HEK293T (cell line): ENCODE measurements around the gene SPEM2.

Experiments used
- CTCF ChIA-PET: fragments of 350-600 bp; formaldehyde crosslinking; extraction: SDS; loops from one replicate; lab custom pipeline; 2021; ENCODE audit warnings: antibody characterized with exemption, inconsistent platforms; lab: Yijun Ruan, JAX
- POLR2A ChIA-PET: fragments of 350-600 bp; formaldehyde crosslinking; extraction: SDS; loops from one replicate; lab custom pipeline; 2020; ENCODE audit warnings: antibody characterized with exemption, inconsistent platforms; lab: Yijun Ruan, JAX
- DNase-seq: peaks from one replicate; pipeline ENCODE4 v3.0.0; 2012; ENCODE audit warnings: mixed read lengths; ENCODE audit errors: extremely low spot score
- ARNT ChIP-seq: fragments of 450-650 bp; IDR thresholded peaks from 2 replicates; pipeline ENCODE4 v1.6.1; 2017; ENCODE audit warnings: mild to moderate bottlenecking
- BHLHE40 ChIP-seq: fragments of 450-650 bp; IDR thresholded peaks from 2 replicates; pipeline ENCODE4 v1.6.1; 2016; ENCODE audit warnings: mild to moderate bottlenecking, moderate library complexity, borderline replicate concordance
- CTBP1 ChIP-seq: fragments of 450-650 bp; IDR thresholded peaks from 2 replicates; pipeline ENCODE4 v1.6.1; 2016; ENCODE audit warnings: borderline replicate concordance
- ELF4 ChIP-seq: fragments of 450-650 bp; IDR thresholded peaks from 2 replicates; pipeline ENCODE4 v1.6.1; 2017; ENCODE audit warnings: antibody characterized with exemption
- FOXA1 ChIP-seq: fragments of 450-650 bp; IDR thresholded peaks from 2 replicates; pipeline ENCODE4 v1.6.1; 2016; ENCODE audit warnings: mild to moderate bottlenecking
- FOXK2 ChIP-seq: fragments of 450-650 bp; IDR thresholded peaks from 2 replicates; pipeline ENCODE4 v1.6.1; 2016; ENCODE audit warnings: mild to moderate bottlenecking
- FOXM1 ChIP-seq: fragments of 450-650 bp; IDR thresholded peaks from 2 replicates; pipeline ENCODE4 v1.6.1; 2017; ENCODE audit warnings: mild to moderate bottlenecking, borderline replicate concordance
- HDGF ChIP-seq: fragments of 450-650 bp; IDR thresholded peaks from 2 replicates; pipeline ENCODE4 v1.6.1; 2017; ENCODE audit warnings: antibody characterized with exemption, borderline replicate concordance
- L3MBTL2 ChIP-seq: fragments of 450-650 bp; conservative IDR thresholded peaks from 2 replicates; pipeline ENCODE4 v1.6.1; 2016; ENCODE audit warnings: mild to moderate bottlenecking
- LEF1 ChIP-seq: fragments of 450-650 bp; IDR thresholded peaks from 2 replicates; pipeline ENCODE4 v1.6.1; 2017; ENCODE audit warnings: mild to moderate bottlenecking, borderline replicate concordance
- NFRKB ChIP-seq: fragments of 450-650 bp; IDR thresholded peaks from 2 replicates; pipeline ENCODE4 v1.6.1; 2016; ENCODE audit warnings: mild to moderate bottlenecking, moderate library complexity
- PKNOX1 ChIP-seq: fragments of 450-650 bp; IDR thresholded peaks from 2 replicates; pipeline ENCODE4 v1.6.1; 2016
- SP1 ChIP-seq: fragments of 450-650 bp; IDR thresholded peaks from 2 replicates; pipeline ENCODE4 v1.6.1; 2017
- SUZ12 ChIP-seq: fragments of 450-650 bp; IDR thresholded peaks from 2 replicates; pipeline ENCODE4 v1.6.1; 2016; ENCODE audit warnings: mild to moderate bottlenecking
- TARDBP ChIP-seq: fragments of 450-650 bp; IDR thresholded peaks from 2 replicates; pipeline ENCODE4 v1.6.1; 2016
- ZNF384 ChIP-seq: fragments of 450-650 bp; IDR thresholded peaks from 2 replicates; pipeline ENCODE4 v1.6.1; 2016

The SPEM2 gene

DNA sequence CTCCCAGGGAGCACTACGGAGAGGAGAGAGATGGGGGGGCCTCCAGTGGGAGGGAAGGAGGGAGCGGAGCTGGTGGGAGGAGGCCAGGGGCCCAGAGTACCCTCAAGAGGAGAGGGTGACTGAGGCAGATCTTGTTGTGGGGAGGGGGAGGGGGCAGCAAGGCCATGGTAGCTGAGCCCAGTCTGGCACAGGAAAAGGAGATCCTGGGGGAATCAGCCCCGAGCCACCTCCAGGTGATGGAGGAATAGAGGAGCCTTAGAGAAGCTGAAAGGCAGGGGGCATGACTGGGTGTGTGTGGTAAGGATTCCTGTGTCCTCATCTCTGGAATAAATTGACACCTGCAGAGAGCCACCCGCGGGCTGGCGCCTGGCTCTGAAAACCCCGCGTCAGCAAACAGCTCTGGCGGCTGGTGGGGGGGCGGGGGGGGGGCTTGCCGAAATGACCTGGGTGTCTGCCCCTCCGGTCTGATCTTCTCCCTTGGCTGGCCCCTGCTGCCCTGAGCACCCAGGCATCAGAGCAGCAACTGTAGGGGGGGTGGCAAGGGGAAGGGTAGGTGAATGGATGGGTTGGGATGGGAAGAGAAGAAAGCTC lies 19.1 kb upstream of the SPEM2 start:
- ChIA-PET POLR2A (interaction anchor here (0.6 to 2.7 kb wide), 5 partner anchors 12 to 181 kb away, joined by 3 to 9 read pairs (median 3); partner anchors contain the start of genes CHRNB1, PLSCR3 and TMEM102), CTCF (interaction anchor here (1.2 kb wide), 1 partner anchor 51 kb away, joined by 3 read pairs; the partner anchor contains the start of gene TMEM95)

DNA sequence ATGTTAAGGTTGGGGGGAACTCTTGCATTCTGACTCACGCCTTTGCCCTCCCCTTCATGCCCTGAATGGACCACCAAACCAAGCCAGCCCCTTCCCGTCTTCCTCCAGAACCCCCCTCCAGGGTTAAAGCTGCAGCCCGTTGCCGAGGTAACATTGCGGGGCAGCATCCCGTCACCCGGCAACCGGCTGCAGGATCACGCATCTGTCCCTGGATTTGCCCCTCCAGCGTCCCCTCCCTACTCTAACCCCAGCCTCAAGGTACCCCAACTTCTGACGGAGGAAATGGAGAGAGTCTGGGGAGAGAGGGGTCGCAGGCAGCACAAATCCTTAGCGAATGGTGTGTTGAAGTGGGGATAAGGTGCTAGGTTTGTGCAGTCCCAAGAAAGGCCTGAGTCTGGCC lies 18.3 kb upstream of the SPEM2 start:
- POLR2A ChIA-PET, result interaction anchor here (1.1 to 2.7 kb wide), 5 partner anchors 13 to 78 kb away, joined by 3 to 9 read pairs (median 4); partner anchors contain the start of genes CHRNB1, NEURL4, PLSCR3 and TMEM102

More for the DNA sequence above, 19.1 kb upstream of the SPEM2 start:
- DNase-seq, result no peak
- TF ChIP-seq HDGF, result no peak
- no peak for TF ChIP-seq ELF4
- no peak for TF ChIP-seq LEF1
- TF ChIP-seq L3MBTL2, result no peak
- TF ChIP-seq FOXK2, result no peak
- no peak for TF ChIP-seq FOXA1
- no peak for TF ChIP-seq PKNOX1

GRCh38 chr17:7407485-7408251 lies 17.7 kb upstream of the SPEM2 start, which contains the start of gene NLGN2:
TSS of gene NLGN2 (plus strand) at chr17:7407845. CDS start at chr17:7408256, 411 bp downstream.
- ChIA-PET CTCF (no interaction called here), POLR2A (interaction anchor here (1.1 to 2.7 kb wide), 5 partner anchors 13 to 78 kb away, joined by 3 to 9 read pairs (median 4); partner anchors contain the start of genes CHRNB1, NEURL4, PLSCR3 and TMEM102)
- no peak for DNase-seq
- TF ChIP-seq FOXA1 (no peak), SP1 (no peak), TARDBP (no peak), BHLHE40 (no peak), FOXK2 (no peak), CTBP1 (no peak), NFRKB (no peak), L3MBTL2 (no peak), PKNOX1 (no peak)

More for the DNA sequence above, 18.3 kb upstream of the SPEM2 start:
- no peak for DNase-seq
- TF ChIP-seq NFRKB, result no peak
- no peak for TF ChIP-seq ZNF384
- no peak for TF ChIP-seq FOXK2
- no peak for TF ChIP-seq ARNT
- TF ChIP-seq BHLHE40, result no peak
- TF ChIP-seq PKNOX1, result no peak
- no peak for TF ChIP-seq SP1
- TF ChIP-seq ELF4, result no peak
- no peak for TF ChIP-seq L3MBTL2
- TF ChIP-seq FOXA1, result no peak
- no peak for TF ChIP-seq HDGF
- TF ChIP-seq FOXM1, result no peak
- TF ChIP-seq LEF1, result no peak
- TF ChIP-seq TARDBP, result no peak
- CTCF ChIA-PET, result interaction anchor here (1.2 kb wide), 1 partner anchor 52 kb away, joined by 3 read pairs; the partner anchor contains the start of gene TMEM95

GRCh38 chr17:7408252-7408727 lies 17.1 kb upstream of the SPEM2 start:
- DNase-seq, result no peak
- POLR2A ChIA-PET, result interaction anchor here (1.1 to 1.5 kb wide), 3 partner anchors 9 to 79 kb away, joined by 3 to 4 read pairs (median 4); partner anchors contain the start of genes NEURL4 and TMEM102
- CTCF ChIA-PET, result no interaction called here
- TF ChIP-seq FOXK2 (no peak), FOXA1 (no peak), PKNOX1 (no peak), ZNF384 (no peak), LEF1 (no peak), HDGF (no peak), TARDBP (no peak), SP1 (no peak), L3MBTL2 (no peak), NFRKB (no peak), FOXM1 (no peak), SUZ12 (no peak), ELF4 (no peak), CTBP1 (no peak), BHLHE40 (no peak), ARNT (no peak)

GRCh38 chr17:7408863-7409262 lies 16.6 kb upstream of the SPEM2 start:
- TF ChIP-seq SP1 (no peak), FOXA1 (no peak), NFRKB (no peak), HDGF (no peak), FOXK2 (no peak), TARDBP (no peak), PKNOX1 (no peak), SUZ12 (no peak), BHLHE40 (no peak), FOXM1 (no peak), ZNF384 (no peak)
- ChIA-PET CTCF (no interaction called here), POLR2A (interaction anchor here (0.9 to 1.3 kb wide), 3 partner anchors 10 to 55 kb away, joined by 3 to 4 read pairs (median 3); partner anchors contain the start of gene TMEM102)
- no peak for DNase-seq
